Cortex of kidney (tissue), 1 donor: ENCODE results near the gene KNDC1.
"Not testable (repeated sequence)": the region's sequence is repeated elsewhere in the genome, so short reads cannot be mapped to it uniquely, and the experiment has no call there.

Experiments
- DNase-seq: peaks from one replicate; lab custom pipeline; 2025; lab: John Stamatoyannopoulos, UW

KNDC1 gene

DNA sequence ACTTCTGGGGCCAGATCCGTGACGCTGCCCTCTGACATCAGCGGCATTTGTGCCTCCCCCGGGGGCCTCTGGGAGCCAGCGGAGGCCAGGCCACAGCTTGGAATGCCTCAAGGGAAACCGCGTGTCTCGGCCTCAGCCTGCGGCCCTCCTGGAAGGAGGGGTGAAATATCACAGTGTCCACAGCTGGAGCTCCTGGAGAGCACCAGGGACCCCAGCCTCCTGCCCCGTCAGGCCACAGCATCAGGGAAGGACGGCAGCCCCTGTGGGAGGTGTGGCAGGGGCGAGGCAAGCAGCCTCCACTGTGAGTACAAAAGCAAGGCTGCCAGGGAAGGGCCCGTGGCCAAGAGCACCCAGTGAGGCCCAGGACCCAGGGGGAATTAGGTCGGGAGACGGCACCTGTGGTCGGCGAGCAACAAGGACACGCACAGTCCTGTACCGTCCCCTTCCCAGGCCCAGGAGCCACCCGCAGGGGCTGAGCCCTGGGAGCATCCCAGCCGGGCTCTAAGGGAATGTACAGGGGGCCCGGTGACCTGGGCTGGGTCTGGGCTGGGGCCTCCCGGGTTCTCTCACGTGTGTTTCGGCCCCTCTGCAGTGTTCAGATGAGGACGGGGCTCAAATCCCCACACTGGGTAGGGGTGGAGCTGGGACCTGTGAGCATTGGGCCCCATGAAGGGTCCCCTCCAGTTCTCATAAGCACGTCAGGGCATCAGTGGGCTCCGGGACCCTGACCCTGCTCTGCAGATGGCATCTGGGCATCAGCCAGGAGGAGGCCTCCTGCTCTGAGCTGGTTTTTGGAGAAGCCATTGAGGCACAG is 18.7 kb upstream of the KNDC1 start:
- no peak for DNase-seq

DNA sequence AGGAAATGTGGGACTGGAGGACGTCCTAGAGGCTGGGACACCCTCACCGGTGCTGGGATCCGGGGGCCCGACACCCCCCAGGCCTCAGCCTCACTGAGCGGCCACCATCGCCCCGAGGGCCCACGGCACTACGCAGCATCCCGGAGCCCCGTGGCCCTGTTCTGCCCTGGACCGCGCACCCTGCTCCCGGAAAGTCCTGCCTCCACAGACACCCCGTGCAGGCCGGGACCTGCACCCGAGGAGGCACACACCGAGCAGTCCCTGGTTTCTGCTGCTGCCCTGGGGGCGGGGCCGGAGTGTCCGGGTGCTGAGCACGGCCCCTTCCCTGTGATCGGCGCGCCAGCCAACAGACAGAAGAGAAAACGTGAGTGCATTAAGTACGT is 18.1 kb upstream of the KNDC1 start:
- DNase-seq: no peak

DNA sequence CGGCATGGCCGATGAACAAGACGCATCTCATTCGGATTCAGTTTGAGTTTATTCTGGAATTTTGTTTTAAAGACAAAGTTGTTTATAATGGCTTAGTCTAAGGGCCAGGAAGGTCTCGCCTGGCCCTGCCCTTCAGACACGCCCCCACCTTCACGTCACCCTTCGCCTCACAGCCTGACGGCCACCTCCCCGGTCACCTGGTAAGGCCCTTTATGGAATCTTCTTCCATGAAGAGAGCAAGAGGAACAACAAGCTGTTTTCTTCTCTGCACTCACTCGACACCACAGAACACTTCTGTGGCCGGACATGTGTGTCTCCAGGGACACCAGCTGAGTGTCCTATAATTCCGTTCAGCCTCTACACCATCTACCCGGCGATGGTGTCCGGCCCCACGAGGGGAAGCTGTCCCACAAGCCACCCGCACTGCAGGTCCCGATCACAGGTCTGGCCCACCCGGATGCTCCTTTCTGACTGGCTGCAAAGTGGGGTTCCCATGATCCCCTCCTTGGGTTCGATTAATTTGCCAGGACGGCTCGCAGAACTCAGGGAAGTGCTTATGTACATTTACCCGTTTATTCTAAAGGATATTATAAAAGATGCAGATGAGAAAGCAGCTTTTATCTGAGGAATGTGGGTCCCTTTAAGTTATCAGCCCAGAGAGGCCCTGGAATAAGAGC is 17.4 kb upstream of the KNDC1 start:
- DNase-seq: no peak

DNA sequence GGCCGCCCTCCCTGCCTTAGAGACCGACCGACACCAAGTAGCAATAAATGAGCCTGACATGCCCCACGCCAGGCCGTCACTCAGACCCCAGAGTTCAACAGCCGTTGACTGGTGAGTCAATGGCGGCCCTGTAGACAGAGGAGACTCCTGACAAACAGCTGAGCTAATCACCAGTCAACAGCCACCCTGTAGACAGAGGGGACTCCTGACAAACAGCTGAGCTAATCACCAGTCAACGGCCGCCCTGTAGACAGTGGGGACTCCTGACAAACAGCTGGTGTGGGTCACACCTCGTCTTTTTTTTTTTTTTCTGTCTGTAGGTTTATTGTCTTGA is 16.9 kb upstream of the KNDC1 start:
- no peak for DNase-seq

DNA sequence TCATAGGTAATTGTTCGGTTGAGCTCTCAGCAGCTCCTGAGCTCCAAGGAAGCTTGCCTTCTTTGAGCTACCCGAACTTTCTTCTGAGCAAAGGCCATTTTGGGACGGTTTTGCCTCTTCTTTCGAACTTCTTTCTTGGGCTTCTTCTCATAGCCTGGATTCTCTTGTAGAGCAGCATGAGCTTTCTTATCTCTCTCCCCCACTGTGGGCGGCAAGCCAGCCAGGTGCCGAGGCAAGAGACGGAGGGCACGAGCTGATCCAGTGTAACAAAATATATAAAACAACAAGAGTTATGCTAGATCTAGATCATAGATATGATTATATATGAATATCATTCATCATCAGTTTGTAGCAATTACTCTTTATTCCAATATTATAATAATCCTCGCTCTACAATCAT is 16.5 kb upstream of the KNDC1 start:
- DNase-seq: no peak

DNA sequence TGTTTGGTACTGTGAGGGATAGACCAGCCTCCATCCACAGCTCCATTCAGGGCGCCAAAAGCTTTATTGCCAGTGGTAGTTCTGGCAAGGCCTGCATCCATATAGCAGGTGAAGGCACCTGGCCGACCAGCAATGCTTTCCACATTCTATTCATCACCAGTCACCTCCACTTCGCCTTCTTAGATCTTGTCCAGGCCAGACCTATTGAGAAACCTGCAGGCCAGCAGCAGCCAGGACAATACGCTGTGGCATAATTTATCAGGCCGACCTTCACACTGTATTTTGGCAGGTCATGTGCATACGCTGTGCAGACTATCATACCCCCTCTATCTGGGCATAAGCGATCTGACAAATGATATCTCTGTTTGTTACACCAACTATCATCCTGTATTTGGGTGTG is 15.2 kb upstream of the KNDC1 start:
- DNase-seq: no peak

DNA sequence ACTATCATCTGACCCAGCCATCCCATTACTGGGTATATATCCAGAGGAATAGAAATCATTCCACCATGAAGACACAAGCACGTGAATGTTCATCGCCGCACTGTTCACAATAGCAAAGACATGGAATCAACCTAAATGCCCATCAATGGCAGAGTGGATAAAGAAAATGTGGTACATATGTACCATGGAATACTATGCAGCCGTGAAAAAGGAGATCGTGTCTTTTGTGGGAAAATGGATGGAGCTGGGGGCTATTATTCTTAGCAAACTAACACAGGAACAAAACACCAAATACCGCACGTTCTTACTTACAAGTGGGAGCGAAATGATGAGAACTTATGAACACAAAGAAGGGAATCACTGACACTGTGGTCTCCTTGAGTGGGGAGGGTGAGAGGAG is 9.8 kb upstream of the KNDC1 start:
- no peak for DNase-seq

DNA sequence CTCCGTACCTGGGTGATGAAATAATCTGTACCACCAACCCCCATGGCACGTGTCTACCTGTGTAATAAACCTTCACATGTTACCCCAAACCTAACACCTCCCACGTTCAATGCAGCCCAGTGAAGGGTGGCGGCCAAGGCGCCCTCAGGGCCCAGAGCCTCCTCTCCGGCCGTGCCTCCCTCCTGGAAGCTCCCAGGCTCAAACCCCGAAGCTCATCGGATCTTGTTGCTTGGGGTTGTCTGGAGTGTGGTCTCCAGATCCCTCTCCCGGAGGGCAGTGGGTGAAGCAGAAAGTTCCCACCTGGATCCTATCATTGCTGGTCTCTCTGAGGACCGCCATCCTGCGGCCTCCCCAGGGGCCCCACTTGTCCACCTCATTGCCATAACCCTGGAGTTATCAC is 9.4 kb upstream of the KNDC1 start:
- DNase-seq: no peak

DNA sequence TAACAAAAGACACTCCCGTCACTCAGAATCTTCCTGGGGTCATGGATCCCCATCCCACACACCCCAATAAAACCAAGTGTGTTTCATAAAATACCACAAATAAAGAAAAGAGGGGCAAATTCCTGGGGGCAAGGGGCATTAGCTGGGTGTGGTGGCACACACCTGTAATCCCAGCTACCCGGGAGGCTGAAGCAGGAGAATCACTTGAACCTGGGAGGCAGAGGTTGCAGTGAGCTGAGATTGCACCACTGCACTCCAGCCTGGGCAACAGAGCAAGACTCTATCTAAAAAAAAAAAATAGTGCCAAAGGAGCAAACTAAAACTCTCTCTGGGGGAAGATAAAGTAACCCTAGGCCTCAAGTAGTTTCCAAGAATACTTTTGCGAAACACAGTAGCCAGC is 8.9 kb upstream of the KNDC1 start:
- not testable (repeated sequence) for DNase-seq

DNA sequence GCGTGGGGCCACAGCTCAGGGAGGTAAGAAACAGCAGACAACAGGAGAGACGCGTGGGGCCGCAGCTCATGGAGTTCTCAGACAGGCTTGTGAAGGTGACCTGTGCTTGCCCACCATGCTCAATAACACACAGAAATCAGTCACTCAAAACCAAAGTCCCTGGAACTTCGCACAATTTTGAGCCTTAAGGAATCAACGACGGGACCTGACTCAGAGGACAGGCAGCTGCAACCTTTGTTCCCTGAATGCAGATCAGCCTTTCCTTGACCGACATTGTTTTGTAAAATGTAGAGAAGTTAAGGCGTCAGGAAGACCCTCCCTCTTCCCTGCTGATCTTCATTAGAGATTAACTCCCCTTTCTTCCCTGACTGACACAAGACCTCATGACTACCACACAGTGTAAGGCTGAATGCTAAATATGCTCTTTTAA is 8.5 kb upstream of the KNDC1 start:
- DNase-seq: no peak

DNA sequence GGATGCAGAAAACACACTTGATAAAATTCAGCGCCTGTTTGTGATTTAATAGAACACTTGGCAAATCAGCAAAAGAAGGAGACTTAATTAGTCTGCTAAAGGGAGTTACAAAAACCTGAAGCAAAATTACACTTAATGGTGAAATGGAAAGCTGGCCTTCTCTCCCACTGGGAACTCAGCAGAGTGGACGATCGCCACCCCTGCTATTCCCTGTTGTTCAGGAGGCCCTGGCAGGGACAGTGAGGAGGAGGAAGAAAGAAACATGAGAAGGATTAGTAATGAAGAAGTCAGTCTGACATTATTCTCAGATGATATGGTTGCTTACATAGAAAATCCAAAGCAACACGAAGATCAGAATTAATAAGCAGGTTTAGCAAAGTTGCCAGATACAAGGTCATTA is 5.6 kb upstream of the KNDC1 start:
- DNase-seq: no peak

DNA sequence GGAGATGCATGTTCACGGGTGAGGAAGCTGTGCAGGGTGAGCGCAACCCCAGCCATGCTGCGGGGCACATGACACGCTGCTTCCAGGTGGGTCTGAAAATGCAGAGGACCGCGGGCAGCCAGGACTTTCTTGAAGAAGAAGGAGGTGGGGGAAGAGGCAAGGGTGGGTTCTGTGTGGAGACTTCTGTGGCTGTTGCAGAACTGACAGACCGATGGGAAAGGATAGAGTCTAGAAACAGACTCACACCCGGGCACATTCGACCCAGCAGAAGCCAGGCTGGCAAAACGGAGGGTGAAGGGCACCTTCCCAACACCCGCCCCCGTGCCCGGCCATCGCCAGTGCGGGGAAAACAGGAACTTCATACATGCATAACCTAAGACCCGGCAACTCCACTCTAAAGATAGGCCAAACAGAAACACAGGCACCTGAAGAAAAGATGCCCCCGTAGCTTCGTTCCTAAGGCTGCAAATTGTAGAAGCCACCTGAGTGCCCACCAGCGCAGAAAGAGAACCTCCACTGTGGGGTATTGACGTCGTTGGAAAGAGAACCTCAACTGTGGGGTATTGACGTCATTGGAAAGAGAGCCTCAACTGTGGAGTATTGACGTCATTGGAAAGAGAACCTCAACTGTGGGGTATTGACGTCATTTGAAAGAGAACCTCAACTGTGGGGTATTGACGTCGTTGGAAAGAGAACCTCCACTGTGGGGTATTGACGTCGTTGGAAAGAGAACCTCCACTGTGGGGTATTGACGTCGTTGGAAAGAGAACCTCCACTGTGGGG is 4.8 kb upstream of the KNDC1 start:
- no peak for DNase-seq

DNA sequence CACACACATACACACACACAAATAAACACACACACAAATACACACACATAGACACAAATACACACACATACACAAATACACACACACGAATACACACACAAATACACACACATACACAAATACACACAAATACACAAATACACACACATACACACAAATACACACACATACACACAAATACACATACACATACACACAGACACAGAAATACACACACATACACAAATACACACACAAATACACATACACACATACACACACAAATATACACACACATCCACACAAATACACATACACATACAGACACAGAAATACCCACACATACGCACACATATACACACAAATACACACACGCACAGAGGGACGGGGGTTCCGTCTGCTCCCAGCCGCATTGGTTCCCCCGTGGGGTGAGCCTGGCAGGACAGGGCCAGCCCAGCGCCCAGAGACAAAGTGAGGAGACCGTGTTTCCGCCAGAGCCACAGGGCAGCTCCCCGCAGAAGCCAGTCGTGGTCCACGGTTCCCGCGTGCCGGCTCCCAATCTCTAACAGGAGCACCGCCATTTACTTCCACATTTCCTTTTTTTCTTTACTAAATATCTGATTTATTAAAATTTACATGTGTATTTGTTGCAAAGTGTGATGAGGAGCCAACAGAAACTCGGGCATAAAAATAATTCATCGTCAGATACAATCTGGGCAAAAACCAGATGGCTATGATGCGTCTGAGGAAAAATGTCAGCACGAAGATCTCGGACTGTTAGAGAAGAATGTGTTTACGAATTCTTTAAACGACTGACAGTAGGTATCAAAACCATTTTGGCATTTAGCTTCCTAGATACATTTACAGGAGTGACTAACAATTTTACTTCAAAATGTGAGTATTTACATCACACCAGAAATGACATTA is 3.1 kb upstream of the KNDC1 start:
- DNase-seq: no peak

DNA sequence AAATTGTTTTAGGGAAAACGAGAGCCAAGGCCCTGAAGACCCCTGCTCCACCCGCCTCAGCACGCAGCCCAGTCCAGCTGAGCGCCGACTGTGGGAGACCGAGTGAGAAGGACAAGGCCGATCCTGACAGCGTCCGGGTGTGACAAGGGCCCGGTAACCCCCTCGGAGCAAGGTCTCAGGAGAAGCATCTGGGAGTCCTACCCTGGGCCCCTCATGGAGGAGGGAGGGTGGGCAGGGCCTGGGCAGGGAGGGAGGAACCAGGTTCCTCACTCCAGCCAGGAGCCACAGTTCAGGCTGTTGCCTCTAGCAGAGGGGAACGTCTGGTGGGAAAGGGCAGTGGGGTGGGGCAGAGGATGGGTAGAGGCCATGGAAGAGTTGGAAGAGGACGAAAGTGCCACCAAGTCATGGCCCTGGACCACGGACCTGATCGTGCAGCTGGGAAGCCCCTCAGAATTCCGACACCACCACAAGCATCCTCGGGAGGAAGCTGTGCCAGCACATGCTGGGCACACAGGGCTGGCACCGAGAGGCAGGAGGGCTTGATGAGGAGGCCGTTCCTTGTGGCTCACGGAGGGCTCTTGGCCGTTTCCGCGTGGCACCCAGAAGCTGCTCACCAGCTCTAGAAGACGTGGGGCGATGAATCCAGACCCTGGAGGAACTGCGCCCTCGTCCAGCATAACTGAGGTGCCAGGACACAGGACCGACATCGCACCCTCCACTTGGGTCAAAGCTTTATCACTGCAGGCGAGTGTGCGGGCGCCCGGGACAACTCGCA is 2.2 kb upstream of the KNDC1 start:
- no peak for DNase-seq

DNA sequence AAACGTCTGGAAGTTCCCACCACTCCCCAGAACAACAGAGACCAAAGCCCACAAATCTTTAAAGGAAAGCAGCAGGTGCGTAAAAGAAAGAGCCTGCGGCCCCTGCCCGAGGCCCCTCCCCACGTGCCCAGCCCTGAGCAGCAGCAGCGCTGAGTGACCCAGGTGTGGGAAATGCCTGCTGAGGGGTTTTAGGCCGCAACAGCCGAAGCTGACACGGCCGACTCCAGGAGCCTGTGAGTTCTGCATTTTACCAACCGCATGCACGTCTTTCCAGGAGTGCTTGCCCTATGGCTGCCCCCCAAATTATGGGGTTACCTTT is 1.6 kb upstream of the KNDC1 start:
- no peak for DNase-seq

DNA sequence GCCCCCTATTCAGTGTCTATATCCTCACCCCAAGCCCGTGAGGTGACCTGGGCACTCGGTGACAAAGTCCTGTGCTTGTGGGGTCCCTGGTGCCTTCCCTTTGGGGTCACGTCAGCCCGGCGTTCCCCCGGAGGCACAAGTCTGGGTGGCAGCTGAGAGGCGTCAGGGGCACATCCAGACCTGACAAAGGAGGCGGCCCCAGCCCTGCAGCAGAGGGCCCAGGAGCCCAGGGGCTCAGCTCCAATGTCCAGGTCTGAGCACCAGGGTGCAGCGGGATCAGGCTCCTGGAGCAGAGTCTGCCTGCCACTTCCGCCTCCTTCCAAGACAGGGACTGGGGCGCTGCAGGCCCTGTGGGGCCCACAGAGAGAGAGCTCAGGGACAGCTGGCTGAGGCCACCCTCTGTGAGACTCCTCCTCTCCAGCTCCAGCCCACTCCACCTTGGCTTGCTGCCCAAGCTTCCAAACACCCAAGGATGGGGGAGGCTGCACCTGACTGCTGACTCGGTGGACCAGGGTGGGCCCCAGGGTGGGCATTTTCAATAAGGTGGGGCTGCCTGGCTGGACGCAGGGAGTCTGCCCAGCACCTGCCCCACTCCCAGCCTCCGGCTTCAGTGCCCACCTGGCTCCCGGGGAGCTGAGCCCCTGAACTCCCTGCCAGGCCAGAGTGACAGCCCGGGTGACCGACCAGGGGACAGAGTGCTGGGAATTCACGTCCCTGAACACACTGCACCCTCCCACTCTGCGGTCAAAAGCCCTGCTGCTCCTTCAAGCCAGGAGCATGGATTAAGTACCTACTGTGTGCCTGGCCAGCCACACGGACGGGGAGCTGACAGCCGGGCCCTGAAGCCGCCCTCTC is 1.0 kb upstream of the KNDC1 start:
- no peak for DNase-seq

DNA sequence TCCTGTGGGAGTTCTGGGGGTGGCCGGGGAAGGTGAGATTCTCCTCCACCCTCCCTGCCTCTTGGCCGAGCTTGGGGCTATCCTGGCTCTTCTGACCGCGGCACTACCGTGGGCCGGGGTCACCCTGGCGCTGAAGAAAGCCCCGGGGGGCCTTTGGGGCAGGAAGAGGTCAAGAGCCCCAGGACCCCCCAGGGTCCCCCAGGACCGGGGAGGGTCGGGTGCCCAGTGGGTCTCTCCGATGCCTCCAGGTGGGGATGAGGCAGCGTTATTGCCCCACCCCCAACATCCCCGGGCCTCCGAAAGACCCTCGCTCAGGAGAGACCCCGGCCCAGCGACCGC is 439 bp upstream of the KNDC1 start:
- no peak for DNase-seq

DNA sequence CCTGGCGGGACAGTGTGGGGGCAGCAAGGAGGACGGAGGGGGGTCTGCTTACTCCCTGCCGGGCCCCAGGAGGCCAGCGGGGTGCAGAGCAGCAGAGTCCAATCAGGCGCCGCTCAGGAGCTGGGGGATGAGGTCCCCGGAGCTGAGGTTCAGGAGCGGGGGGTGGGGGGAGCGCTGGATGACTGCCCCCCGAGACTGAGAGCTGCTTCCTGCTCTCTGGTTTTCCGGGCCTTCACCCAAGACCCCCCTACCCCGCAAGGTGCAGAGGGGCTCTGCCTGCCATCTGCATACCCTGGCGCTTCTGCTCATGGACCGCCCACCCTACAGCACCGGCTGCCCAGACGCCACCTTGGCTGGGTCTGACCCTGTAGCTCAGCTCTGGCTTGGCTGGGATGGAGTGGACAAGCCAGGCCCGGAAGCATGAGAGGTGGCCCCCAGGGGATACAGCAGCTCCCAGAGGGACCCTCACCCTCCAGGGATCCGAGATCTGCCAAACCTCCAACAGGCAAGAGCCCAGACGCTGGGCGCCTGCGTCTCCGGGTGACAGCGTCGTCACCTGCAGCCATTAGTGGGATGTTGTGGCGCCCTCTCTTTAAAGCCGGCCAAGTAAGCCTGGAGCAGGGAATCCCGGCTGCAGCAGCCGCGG is 930 bp downstream of the KNDC1 start:
- no peak for DNase-seq

DNA sequence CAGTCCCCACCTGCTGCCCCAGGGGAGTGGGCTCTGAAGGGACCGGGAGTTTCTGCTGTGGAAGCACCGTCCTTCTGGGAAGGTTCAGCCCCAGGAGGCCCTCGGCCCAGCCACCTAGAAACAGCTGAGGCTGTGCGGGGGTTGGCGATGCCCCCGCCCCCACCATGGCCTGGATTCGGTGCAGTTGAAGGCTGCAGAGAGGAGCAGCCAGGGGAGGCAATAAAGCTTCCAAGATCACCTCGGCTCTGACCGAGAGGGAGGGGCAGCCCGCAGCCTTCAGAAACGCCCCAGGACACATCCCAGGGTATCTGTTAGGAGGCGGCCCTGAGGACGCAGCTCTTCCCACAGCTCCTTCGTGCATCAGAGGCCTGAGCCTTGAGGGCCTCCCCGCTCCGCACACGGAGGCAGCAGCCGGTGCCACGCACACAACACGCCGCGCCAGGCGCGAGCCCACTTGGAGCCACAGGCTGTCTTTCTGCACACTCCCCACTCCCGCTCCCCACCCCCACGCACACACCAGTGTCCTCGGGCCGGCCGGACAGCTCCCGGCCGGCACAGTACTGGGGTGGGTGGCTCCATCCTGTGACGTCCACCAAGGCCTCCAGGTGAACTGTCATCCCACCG is 1.6 kb downstream of the KNDC1 start:
- DNase-seq: no peak
